ENCODE results near the gene CFAP77. TPM values are rescaled to one million over a fixed set of nuclear protein-coding genes. Genes with fewer than 3 reads are reported as not detected.

Gene CFAP77
- total and polyA plus RNA-seq, 7 donors, result not detected

DNA sequence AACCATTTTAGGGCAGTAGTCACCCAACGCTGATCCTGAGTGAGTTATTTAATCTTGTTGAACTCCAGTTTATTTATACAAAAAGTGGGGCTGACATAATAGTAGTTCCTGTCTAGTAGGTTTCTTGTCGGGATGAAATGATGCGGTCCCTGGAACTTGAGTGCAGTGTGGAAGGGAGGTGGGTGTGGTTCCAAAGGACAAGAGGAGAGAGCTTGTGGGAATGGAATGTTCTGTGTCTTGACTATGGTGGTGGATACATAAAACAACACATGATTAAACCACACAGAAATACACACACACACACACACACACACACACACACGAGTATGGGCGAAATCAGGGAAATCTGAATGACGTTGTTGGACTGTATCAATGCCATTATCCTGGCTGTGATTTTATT is 106.3 kb downstream of the CFAP77 start:
- no peaks in the 10 kb centered on the region for H3K4me1 ChIP-seq
- no peak for DNase-seq
- H3K36me3 ChIP-seq (ENCODE audit: insufficient read depth in 1 of 2, low read depth in 1 of 2), result no peaks in the 10 kb centered on the region
- intact Hi-C loops (cut with DNase I), result no loop called here
- no peak overlapping the region for H3K27ac ChIP-seq
- 62 to 70% (median 64%) methylated on average over 6 of the region's 6 CpGs for WGBS, 3 donors
- H3K9me3 ChIP-seq, result no peaks in the 10 kb centered on the region
- TF ChIP-seq, protein P1, sequence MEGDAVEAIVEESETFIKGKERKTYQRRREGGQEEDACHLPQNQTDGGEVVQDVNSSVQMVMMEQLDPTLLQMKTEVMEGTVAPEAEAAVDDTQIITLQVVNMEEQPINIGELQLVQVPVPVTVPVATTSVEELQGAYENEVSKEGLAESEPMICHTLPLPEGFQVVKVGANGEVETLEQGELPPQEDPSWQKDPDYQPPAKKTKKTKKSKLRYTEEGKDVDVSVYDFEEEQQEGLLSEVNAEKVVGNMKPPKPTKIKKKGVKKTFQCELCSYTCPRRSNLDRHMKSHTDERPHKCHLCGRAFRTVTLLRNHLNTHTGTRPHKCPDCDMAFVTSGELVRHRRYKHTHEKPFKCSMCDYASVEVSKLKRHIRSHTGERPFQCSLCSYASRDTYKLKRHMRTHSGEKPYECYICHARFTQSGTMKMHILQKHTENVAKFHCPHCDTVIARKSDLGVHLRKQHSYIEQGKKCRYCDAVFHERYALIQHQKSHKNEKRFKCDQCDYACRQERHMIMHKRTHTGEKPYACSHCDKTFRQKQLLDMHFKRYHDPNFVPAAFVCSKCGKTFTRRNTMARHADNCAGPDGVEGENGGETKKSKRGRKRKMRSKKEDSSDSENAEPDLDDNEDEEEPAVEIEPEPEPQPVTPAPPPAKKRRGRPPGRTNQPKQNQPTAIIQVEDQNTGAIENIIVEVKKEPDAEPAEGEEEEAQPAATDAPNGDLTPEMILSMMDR (IDR thresholded peaks at IDR 0.05), result no peak
- H3K4me3 ChIP-seq, result no peak overlapping the region
- H3K27me3 ChIP-seq (ENCODE audit: insufficient read depth in 3 of 3, low read length in 2 of 3), result peaks cover 0 to 40% (median 18%) of the 10 kb centered on the region in 3 donors
- no peak for ATAC-seq

DNA sequence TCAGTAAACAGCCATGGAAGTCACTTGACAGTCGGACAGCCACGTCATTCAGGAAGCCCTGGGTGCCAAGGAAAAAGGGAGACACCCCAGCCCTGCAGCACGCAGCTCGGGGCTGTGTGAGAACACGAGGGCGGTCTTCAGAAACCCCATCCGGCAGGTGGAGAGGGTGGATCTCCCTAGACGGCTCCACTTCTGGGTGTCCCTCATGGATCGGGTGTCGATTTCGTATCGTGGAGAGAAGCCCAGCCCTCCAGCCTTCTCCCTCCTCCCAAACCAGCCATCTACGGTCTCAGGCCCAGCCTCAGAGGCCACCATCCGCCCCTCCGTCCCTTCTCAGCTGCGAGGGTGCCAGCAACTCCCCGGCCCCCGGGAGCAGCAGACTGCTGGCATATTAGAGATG is 106.9 kb downstream of the CFAP77 start:
- Histone ChIP-seq H3K4me3 (no peak overlapping the region), H3K27me3 (ENCODE audit: insufficient read depth in 3 of 3, low read length in 2 of 3) (peaks cover 0 to 36% (median 18%) of the 10 kb centered on the region in 3 donors), H3K9me3 (no peaks in the 10 kb centered on the region), H3K27ac (no peak overlapping the region), H3K4me1 (no peaks in the 10 kb centered on the region), H3K36me3 (ENCODE audit: insufficient read depth in 1 of 2, low read depth in 1 of 2) (no peaks in the 10 kb centered on the region)
- no peak for ATAC-seq
- no peak for DNase-seq
- 22 to 32% (median 24%) methylated on average over 18 of the region's 18 CpGs for WGBS, 3 donors
- intact Hi-C loops (cut with DNase I), result no loop called here
- TF ChIP-seq, protein P1 (IDR thresholded peaks at IDR 0.05), result no peak

DNA sequence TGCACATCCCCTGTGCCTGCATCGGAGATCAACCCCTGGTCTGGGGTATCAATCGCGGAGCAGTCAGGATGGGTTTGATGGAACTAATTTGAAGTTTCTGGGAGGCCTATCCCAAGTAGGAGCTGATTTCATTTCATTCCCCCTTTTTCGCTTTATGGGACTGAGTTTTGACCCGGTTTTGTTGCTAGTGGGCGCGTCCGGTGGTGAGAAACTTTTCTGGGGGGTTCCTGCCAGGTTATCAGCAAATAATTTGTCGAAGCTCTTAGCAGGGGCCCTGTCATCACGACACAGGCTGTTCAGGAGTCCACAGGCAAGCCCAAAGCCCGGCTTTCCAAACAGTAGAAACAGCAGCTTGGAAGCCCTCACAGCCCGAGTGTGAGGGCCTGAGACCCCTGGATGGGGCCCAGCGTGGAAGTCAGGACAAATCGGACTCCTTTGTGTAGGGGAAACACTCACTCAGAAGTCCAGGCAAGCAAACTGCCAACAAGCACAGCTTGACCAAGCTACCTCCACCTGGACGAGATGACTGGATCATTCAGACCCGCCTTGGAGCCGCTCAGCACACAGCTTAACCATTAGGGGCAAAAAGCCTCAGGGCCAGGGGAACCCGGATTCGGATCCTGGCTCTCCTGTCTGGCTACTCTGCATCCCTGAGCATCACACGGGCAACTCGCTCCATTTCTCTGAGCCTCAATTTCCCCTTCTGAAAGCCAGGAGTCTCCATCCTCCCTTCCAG is 108.0 kb downstream of the CFAP77 start:
- intact Hi-C loops (cut with DNase I), result no loop called here
- ATAC-seq, result no peak
- Histone ChIP-seq H3K27me3 (ENCODE audit: insufficient read depth in 3 of 3, low read length in 2 of 3) (peaks cover 0 to 42% (median 18%) of the 10 kb centered on the region in 3 donors), H3K36me3 (ENCODE audit: insufficient read depth in 1 of 2, low read depth in 1 of 2) (no peaks in the 10 kb centered on the region), H3K9me3 (no peaks in the 10 kb centered on the region), H3K4me1 (no peaks in the 10 kb centered on the region), H3K4me3 (no peak overlapping the region), H3K27ac (no peak overlapping the region)
- DNase-seq, result no peak
- 77 to 81% (median 78%) methylated on average over 21 of the region's 21 CpGs for WGBS, 3 donors
- TF ChIP-seq, protein P1 (IDR thresholded peaks at IDR 0.05), result no peak

DNA sequence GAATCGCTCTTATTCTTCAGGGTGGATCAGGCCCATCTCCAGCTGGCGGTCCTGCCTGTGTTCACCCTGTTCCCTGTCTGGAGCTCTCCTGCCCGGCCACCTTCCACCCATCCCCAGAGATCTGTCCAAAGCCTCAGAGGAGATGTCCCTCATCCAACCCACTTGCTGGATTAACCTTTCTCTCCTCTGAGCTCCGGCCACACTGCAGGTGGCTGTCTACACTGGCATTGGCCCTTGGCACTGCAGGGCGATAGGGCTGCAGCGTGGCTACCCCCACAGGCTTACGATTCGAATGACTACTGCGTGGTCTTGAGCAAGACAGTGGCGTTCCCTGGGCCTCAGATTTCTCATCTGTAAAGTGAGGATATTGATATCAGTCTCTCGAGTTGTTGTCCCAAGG is 108.6 kb downstream of the CFAP77 start:
- 75 to 83% (median 78%) methylated on average over 11 of the region's 11 CpGs for WGBS, 3 donors
- peaks cover 0 to 43% (median 18%) of the 10 kb centered on the region in 3 donors for H3K27me3 ChIP-seq (ENCODE audit: insufficient read depth in 3 of 3, low read length in 2 of 3)
- ATAC-seq (no peak), DNase-seq (no peak)
- TF ChIP-seq, protein P1 (IDR thresholded peaks at IDR 0.05), result no peak
- H3K27ac ChIP-seq, result no peak overlapping the region
- H3K4me3 ChIP-seq, result no peak overlapping the region
- no peaks in the 10 kb centered on the region for H3K36me3 ChIP-seq (ENCODE audit: insufficient read depth in 1 of 2, low read depth in 1 of 2)
- H3K9me3 ChIP-seq, result no peaks in the 10 kb centered on the region
- H3K4me1 ChIP-seq, result no peaks in the 10 kb centered on the region
- intact Hi-C loops (cut with DNase I), result no loop called here

DNA sequence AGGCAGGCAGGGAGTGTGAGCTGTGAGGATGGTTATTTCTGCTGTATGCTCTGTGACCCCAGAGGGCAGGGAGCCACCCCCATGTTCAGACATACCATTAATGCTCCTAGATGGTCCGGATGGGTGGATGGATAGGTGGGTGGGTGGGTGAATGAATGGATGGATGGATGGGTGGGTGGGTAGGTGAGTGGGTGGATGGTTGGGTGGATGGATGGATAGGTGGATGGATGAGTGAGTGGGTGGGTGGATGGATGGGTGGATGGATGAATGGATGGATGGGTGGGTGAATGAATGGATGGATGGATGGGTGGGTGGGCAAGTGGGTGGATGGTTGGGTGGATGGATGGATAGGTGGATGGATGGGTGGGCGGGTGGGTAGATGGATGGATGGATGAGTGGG is 109.0 kb downstream of the CFAP77 start:
- H3K4me1 ChIP-seq, result no peaks in the 10 kb centered on the region
- no peak for ATAC-seq
- H3K4me3 ChIP-seq, result no peak overlapping the region
- peaks cover 0 to 39% (median 16%) of the 10 kb centered on the region in 3 donors for H3K27me3 ChIP-seq (ENCODE audit: insufficient read depth in 3 of 3, low read length in 2 of 3)
- intact Hi-C loops (cut with DNase I), result no loop called here
- H3K27ac ChIP-seq, result no peak overlapping the region
- TF ChIP-seq, protein P1 (IDR thresholded peaks at IDR 0.05), result no peak
- no peak for DNase-seq
- H3K36me3 ChIP-seq (ENCODE audit: insufficient read depth in 1 of 2, low read depth in 1 of 2), result no peaks in the 10 kb centered on the region
- 70 to 82% (median 73%) methylated on average over 2 of the region's 2 CpGs for WGBS, 3 donors
- no peaks in the 10 kb centered on the region for H3K9me3 ChIP-seq
